Hepatocyte (in vitro differentiated cells): Measurements from ENCODE around the gene OTOG. TPM values are rescaled to one million over a fixed set of nuclear protein-coding genes. Genes with fewer than 3 reads are reported as not detected.
A peak's percentile ranks its signal among the peaks of the same experiment; 100 is the strongest.

Source experiments
- DNase-seq: peaks from one replicate; pipeline ENCODE4 v3.0.0-alpha.2; 2016; ENCODE audit warnings: low spot score
- H2AFZ ChIP-seq: fragments of 200-600 bp; sonication (generic); 2 replicates; pipeline ENCODE4 v1.6.0; 2016; ENCODE audit warnings: antibody characterized with exemption, mild to moderate bottlenecking
- H3K27ac ChIP-seq: fragments of 200-600 bp; sonication (generic); 2 replicates; pipeline ENCODE4 v1.5.1; 2016; ENCODE audit warnings: mild to moderate bottlenecking
- H3K27me3 ChIP-seq: fragments of 200-600 bp; sonication (generic); 2 replicates; pipeline ENCODE4 v1.6.1; 2016
- H3K36me3 ChIP-seq: fragments of 200-600 bp; sonication (generic); replicated peaks from 2 replicates; pipeline ENCODE4 v1.5.1; 2016; ENCODE audit warnings: low read depth; ENCODE audit not compliant: insufficient read depth
- H3K4me1 ChIP-seq: fragments of 200-600 bp; sonication (generic); 2 replicates; pipeline ENCODE4 v1.5.1; 2016; ENCODE audit warnings: mild to moderate bottlenecking, moderate library complexity; ENCODE audit not compliant: insufficient read depth
- H3K4me2 ChIP-seq: fragments of 200-600 bp; sonication (generic); 2 replicates; pipeline ENCODE4 v1.6.0; 2016
- H3K4me3 ChIP-seq: fragments of 200-600 bp; sonication (generic); 2 replicates; pipeline ENCODE4 v1.5.1; 2016; ENCODE audit warnings: mild to moderate bottlenecking
- H3K79me2 ChIP-seq: fragments of 200-600 bp; sonication (generic); 2 replicates; pipeline ENCODE4 v1.6.0; 2017; ENCODE audit warnings: mild to moderate bottlenecking
- H3K9me2 ChIP-seq: fragments of 200-600 bp; sonication (generic); replicated peaks from 2 replicates; pipeline ENCODE4 v1.6.0; 2017; ENCODE audit warnings: mild to moderate bottlenecking; ENCODE audit not compliant: insufficient read depth
- H3K9me3 ChIP-seq: fragments of 200-600 bp; sonication (generic); 2 replicates; pipeline ENCODE4 v1.5.1; 2016; ENCODE audit warnings: low read depth, mild to moderate bottlenecking
- H4K20me1 ChIP-seq: fragments of 200-600 bp; sonication (generic); 2 replicates; pipeline ENCODE4 v1.6.0; 2016; ENCODE audit warnings: mild to moderate bottlenecking; ENCODE audit not compliant: insufficient read depth, poor library complexity, severe bottlenecking
- CTCF ChIP-seq: fragments of 200-600 bp; sonication (generic); IDR thresholded peaks from 2 replicates; pipeline ENCODE4 v1.5.1; 2016; ENCODE audit warnings: antibody characterized with exemption, mild to moderate bottlenecking; ENCODE audit not compliant: poor library complexity
- EZH2 ChIP-seq: fragments of 200-600 bp; sonication (generic); IDR thresholded peaks from 2 replicates; pipeline ENCODE4 v1.6.1; 2016; ENCODE audit warnings: antibody characterized with exemption, mild to moderate bottlenecking, borderline replicate concordance
- EZH2phosphoT487 ChIP-seq: fragments of 200-600 bp; sonication (generic); IDR thresholded peaks from one replicate; pipeline ENCODE4 v1.6.1; 2018; ENCODE audit warnings: antibody characterized with exemption, mild to moderate bottlenecking, low read depth, moderate library complexity; ENCODE audit not compliant: unreplicated experiment, severe bottlenecking
- WGBS: methylation state at CpG from one replicate; pipeline ENCODE4 v1.1.6; 2016; ENCODE audit warnings: low lambda C conversion rate; ENCODE audit errors: missing lambda C conversion rate; 5-methylcytosine and 5-hydroxymethylcytosine counted together
- polyA plus RNA-seq: library from polyadenylated mRNA; unstranded; fragments of >200 nt; fragmentation: Nextera tagmentation; extraction: Ambion mirVana; gene quantifications from 2 replicates; pipeline ENCODE4 v1.2.1, GENCODE V29; 2016
- total RNA-seq: library from RNA; depleted of rRNA; stranded (reverse); fragments of >200 nt; gene quantifications from 2 replicates; pipeline ENCODE4 v1.2.3, GENCODE V29; 2014

The OTOG gene
- total and polyA plus RNA-seq, 2 experiments from 2014 or later: 0.27 to 2.0 TPM

- no peak overlapping the region for H3K4me2 ChIP-seq
- WGBS: 90% methylated on average over 12 of the region's 12 CpGs
- H3K36me3 ChIP-seq: no peaks in the 10 kb centered on the region
- no peaks in the 10 kb centered on the region for H3K9me2 ChIP-seq
- H3K4me3 ChIP-seq: no peak overlapping the region
- H3K9me3 ChIP-seq: no peaks in the 10 kb centered on the region
- no peak overlapping the region for H3K27ac ChIP-seq
- TF ChIP-seq EZH2phosphoT487: no peak
- no peak for TF ChIP-seq EZH2
- no peak for TF ChIP-seq CTCF
- no peaks in the 10 kb centered on the region for H4K20me1 ChIP-seq
- H3K27me3 ChIP-seq: no peaks in the 10 kb centered on the region
- H3K4me1 ChIP-seq: no peaks in the 10 kb centered on the region
- no peak for DNase-seq
- no peaks in the 10 kb centered on the region for H3K79me2 ChIP-seq
- H2AFZ ChIP-seq: no peak overlapping the region
Observed at GRCh38 chr11:17500673-17501072, 46.4 kb upstream of the OTOG start.

GRCh38 chr11:17502630-17503029, 44.4 kb upstream of the OTOG start:
- H3K36me3 ChIP-seq: no peaks in the 10 kb centered on the region
- no peak overlapping the region for H3K4me3 ChIP-seq
- TF ChIP-seq EZH2 (no peak), EZH2phosphoT487 (no peak), CTCF (no peak)
- no peaks in the 10 kb centered on the region for H3K9me2 ChIP-seq
- no peaks in the 10 kb centered on the region for H3K27me3 ChIP-seq
- DNase-seq: no peak
- no peaks in the 10 kb centered on the region for H3K9me3 ChIP-seq
- WGBS: 80% methylated on average over 4 of the region's 4 CpGs
- H3K27ac ChIP-seq: no peak overlapping the region
- no peak overlapping the region for H3K4me2 ChIP-seq
- H3K79me2 ChIP-seq: no peaks in the 10 kb centered on the region
- no peak overlapping the region for H2AFZ ChIP-seq
- no peaks in the 10 kb centered on the region for H3K4me1 ChIP-seq
- H4K20me1 ChIP-seq: no peaks in the 10 kb centered on the region

GRCh38 chr11:17504330-17505107, 42.5 kb upstream of the OTOG start:
- no peak overlapping the region for H3K27ac ChIP-seq
- no peak overlapping the region for H3K4me3 ChIP-seq
- H3K9me2 ChIP-seq: no peaks in the 10 kb centered on the region
- no peak overlapping the region for H2AFZ ChIP-seq
- no peaks in the 10 kb centered on the region for H3K4me1 ChIP-seq
- TF ChIP-seq CTCF (peak; percentile 81), EZH2 (no peak)
- H3K79me2 ChIP-seq: no peaks in the 10 kb centered on the region
- H4K20me1 ChIP-seq: no peaks in the 10 kb centered on the region
- H3K27me3 ChIP-seq: no peaks in the 10 kb centered on the region
- WGBS: 42% methylated on average over 9 of the region's 9 CpGs
- DNase-seq: peak; percentile 84
- H3K4me2 ChIP-seq: no peak overlapping the region
- no peaks in the 10 kb centered on the region for H3K9me3 ChIP-seq
- no peaks in the 10 kb centered on the region for H3K36me3 ChIP-seq

- no peaks in the 10 kb centered on the region for H3K36me3 ChIP-seq
Observed at GRCh38 chr11:17505146-17505545, 41.9 kb upstream of the OTOG start.

More at GRCh38 chr11:17505146-17505545, 41.9 kb upstream of the OTOG start:
- no peak for DNase-seq
- H3K9me3 ChIP-seq: no peaks in the 10 kb centered on the region
- H4K20me1 ChIP-seq: no peaks in the 10 kb centered on the region
- no peak overlapping the region for H2AFZ ChIP-seq
- no peaks in the 10 kb centered on the region for H3K79me2 ChIP-seq
- H3K4me2 ChIP-seq: no peak overlapping the region
- no peak for TF ChIP-seq CTCF
- TF ChIP-seq EZH2: no peak
- TF ChIP-seq EZH2phosphoT487: no peak
- WGBS: 84% methylated on average over 4 of the region's 4 CpGs
- no peaks in the 10 kb centered on the region for H3K9me2 ChIP-seq
- H3K4me1 ChIP-seq: no peaks in the 10 kb centered on the region
- no peak overlapping the region for H3K27ac ChIP-seq
- H3K4me3 ChIP-seq: no peak overlapping the region
- no peaks in the 10 kb centered on the region for H3K27me3 ChIP-seq
